Measurements from ENCODE around the gene USP11.
A peak's percentile ranks its signal among the peaks of the same experiment; 100 is the strongest.
"Not testable (repeated sequence)": the region's sequence is repeated elsewhere in the genome, so short reads cannot be mapped to it uniquely, and the experiment has no call there.

The USP11 gene

GRCh38 chrX:47250017-47250347 is 17.2 kb downstream of the USP11 start:
- no peak for DNase-seq

- not testable (repeated sequence) for DNase-seq
These were observed 24.8 kb downstream of the USP11 start for GRCh38 chrX:47257620-47258019.

GRCh38 chrX:47264483-47265173 is 31.8 kb downstream of the USP11 start:
- DNase-seq: no peak

GRCh38 chrX:47266643-47267042 is 33.8 kb downstream of the USP11 start:
- DNase-seq: no peak

- no peak for DNase-seq
These were observed 39.2 kb downstream of the USP11 start for GRCh38 chrX:47272013-47272408.

- DNase-seq: no peak
These were observed 40.4 kb downstream of the USP11 start for GRCh38 chrX:47273011-47273730.

- DNase-seq: no peak
These were observed 45.9 kb downstream of the USP11 start for GRCh38 chrX:47278691-47279090.

- peak; percentile 7 for DNase-seq
These were observed 50.4 kb downstream of the USP11 start for GRCh38 chrX:47283015-47283771.

GRCh38 chrX:47284616-47285015 is 51.8 kb downstream of the USP11 start:
- DNase-seq: not testable (repeated sequence)

GRCh38 chrX:47285836-47286320 is 53.1 kb downstream of the USP11 start:
- no peak for DNase-seq

- no peak for DNase-seq
These were observed 60.3 kb downstream of the USP11 start for GRCh38 chrX:47293106-47293505.

GRCh38 chrX:47296766-47297365 is 64.1 kb downstream of the USP11 start:
- no peak for DNase-seq

GRCh38 chrX:47297874-47298273 is 65.1 kb downstream of the USP11 start:
- DNase-seq: no peak
